HUES6 (cell line): ENCODE measurements around the gene DGKQ.
A peak's percentile ranks its signal among the peaks of the same experiment; 100 is the strongest.
"Not testable (repeated sequence)": the region's sequence is repeated elsewhere in the genome, so short reads cannot be mapped to it uniquely, and the experiment has no call there.

Experiments
- H3K27ac ChIP-seq: 2 replicates; pipeline ENCODE4 v1.7.0; 2013; ENCODE audit warnings: low read depth, mild to moderate bottlenecking, low read length, inconsistent platforms
- H3K27me3 ChIP-seq: 2 replicates; pipeline ENCODE4 v1.6.1; 2013; ENCODE audit warnings: low read length; ENCODE audit not compliant: control insufficient read depth, insufficient read depth
- H3K36me3 ChIP-seq: 2 replicates; pipeline ENCODE4 v1.6.1; 2013; ENCODE audit warnings: low read length; ENCODE audit not compliant: control insufficient read depth, insufficient read depth
- H3K4me1 ChIP-seq: 2 replicates; pipeline ENCODE4 v1.6.1; 2013; ENCODE audit warnings: low read length; ENCODE audit not compliant: control insufficient read depth, insufficient read depth
- H3K4me3 ChIP-seq: 2 replicates; pipeline ENCODE4 v1.5.1; 2013; ENCODE audit warnings: low read depth, low read length
- H3K9ac ChIP-seq: one replicate; pipeline ENCODE4 v1.6.1; 2013; ENCODE audit warnings: mild to moderate bottlenecking, low read length
- H3K9me3 ChIP-seq: 2 replicates; pipeline ENCODE4 v1.6.1; 2013; ENCODE audit warnings: low read depth, low read length; ENCODE audit not compliant: control insufficient read depth, insufficient read depth

Gene DGKQ

GRCh38 chr4:982291-982690 is 8.9 kb upstream of the DGKQ start:
- Histone ChIP-seq H3K36me3 (no peaks in the 10 kb centered on the region), H3K27me3 (peaks cover 29% of the 10 kb centered on the region), H3K9ac (no peak overlapping the region), H3K27ac (no peak overlapping the region), H3K4me1 (peaks cover 22% of the 10 kb centered on the region; the same call in 1 of the 2 replicates), H3K9me3 (no peaks in the 10 kb centered on the region), H3K4me3 (no peak overlapping the region)

DNA sequence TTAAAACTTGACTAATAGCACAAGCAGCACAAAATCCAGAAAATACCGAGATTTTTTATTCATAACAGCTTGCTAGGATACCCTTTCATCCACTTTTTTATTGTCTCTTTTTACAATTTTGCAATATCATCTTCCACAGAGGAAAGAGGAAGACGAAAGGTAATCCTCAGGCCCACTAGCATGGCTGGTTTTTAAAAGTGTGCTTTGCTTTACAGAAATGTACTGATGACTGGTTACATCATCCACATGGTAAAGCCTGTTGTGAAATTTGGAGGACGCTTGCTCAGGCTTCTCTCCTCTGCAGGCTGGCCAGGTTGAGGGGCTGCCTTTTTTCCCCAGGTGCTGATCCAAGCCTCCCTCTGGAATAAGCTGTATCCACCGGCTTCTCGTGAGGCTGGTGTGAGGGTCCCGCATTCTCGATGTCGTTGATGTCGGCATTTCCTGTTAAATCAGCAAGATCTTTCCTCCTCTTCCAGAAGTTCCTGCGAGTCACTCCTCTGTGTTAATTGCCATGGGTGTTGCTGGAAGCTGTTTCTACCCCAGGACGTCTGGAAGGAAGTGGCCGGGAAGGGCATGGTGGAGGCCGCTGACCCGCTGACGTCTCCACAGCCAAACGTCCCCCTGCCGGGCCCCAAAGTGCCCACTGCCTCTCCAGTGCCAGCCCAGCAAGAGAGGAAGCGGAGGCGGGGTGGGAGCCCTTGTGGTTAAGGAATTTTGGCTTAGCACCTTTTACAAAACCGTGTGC is 5.8 kb upstream of the DGKQ start:
- Histone ChIP-seq H3K27me3 (peaks cover 14% of the 10 kb centered on the region), H3K27ac (no peak overlapping the region), H3K9me3 (peaks cover 5% of the 10 kb centered on the region), H3K4me1 (peaks cover 11% of the 10 kb centered on the region; the same call in 1 of the 2 replicates), H3K4me3 (no peak overlapping the region), H3K9ac (no peak overlapping the region), H3K36me3 (no peaks in the 10 kb centered on the region)

DNA sequence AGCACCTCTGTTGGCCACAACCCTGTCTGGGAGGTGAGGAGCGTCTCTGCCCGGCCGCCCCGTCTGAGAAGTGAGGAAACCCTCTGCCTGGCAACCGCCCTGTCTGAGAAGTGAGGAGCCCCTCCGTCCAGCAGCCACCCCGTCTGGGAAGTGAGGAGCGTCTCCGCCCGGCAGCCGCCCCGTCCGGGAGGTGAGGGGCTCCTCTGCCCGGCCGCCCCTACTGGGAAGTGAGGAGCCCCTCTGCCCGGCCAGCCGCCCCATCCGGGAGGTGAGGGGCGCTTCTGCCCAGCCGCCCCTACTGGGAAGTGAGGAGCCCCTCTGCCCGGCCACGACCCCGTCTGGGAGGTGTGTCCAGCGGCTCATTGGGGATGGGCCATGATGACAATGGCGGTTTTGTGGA is 2.6 kb upstream of the DGKQ start:
- H3K27ac ChIP-seq: not testable (repeated sequence)

DNA sequence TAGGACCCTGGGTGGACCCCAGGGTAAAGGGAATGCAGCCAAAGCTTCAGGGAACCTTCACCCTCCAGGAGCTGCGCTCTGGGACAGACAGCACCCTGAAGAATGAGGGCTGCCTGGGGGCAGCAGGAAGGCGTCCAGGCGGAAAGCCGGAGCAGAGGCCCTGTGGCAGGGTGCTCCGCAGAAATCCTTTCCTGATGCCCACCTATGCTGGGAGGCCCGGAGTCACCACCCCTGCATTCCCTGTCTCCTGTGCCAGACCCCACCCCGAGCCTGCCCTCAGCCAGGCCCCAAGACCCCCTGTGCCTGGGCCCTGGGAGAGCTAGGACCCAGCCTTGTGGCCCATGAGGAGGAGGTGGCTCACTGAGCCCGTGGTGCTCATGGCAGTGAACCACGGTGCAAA is 1.3 kb upstream of the DGKQ start:
- Histone ChIP-seq H3K4me3 (no peak overlapping the region), H3K9me3 (peaks cover 5% of the 10 kb centered on the region), H3K27ac (no peak overlapping the region), H3K4me1 (peaks cover 26% of the 10 kb centered on the region; the same call in 1 of the 2 replicates), H3K36me3 (no peaks in the 10 kb centered on the region), H3K9ac (no peak overlapping the region), H3K27me3 (peaks cover 46% of the 10 kb centered on the region)

More for the DNA sequence above, 2.6 kb upstream of the DGKQ start:
- not testable (repeated sequence) for H3K4me3 ChIP-seq, H3K36me3 ChIP-seq, H3K9me3 ChIP-seq, H3K9ac ChIP-seq
- peaks cover 40% of the 10 kb centered on the region for H3K27me3 ChIP-seq
- peaks cover 19% of the 10 kb centered on the region; the same call in 1 of the 2 replicates for H3K4me1 ChIP-seq

DNA sequence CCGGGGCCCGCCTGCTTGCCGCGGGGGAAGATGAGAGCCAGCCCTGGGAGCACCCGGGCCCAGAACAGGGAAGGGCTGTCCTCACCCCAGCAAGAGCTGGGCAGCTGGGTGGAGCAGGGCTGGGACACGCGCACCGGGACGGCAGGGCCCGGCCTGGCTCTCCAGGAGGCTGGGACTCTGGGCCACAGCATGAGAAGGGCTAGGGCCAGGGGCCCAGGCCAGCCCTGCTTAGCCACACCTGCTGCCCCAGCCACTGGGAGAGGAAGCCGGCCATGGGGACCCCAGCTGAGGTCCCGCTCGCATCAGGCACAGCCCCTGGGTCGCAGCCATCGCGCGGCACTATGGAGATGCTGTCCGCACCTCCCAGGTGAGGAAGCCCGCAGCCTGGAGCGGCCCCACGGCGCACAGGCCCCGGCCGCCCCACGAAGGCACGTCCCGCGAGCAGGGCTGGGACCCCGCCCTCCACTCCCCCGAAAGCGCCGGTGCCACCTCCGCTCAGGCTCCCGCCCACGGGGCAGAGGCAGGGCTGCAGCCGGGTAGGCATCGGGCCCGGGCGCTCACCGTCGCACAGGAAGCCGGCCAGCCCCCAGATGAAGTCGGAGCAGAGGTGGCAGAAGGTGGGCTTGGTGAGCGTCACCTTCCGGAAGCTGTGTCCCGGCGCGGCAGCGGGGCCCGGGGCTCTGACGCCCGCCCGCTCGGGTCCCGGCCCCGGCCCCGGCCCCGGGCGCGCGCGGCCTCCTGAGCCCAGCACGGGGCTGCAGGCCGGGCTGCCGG is 531 bp downstream of the DGKQ start:
- H3K27me3 ChIP-seq: peaks cover 60% of the 10 kb centered on the region
- peak overlapping the region; percentile 87 for H3K4me3 ChIP-seq
- peaks cover 29% of the 10 kb centered on the region for H3K4me1 ChIP-seq
- no peaks in the 10 kb centered on the region for H3K36me3 ChIP-seq
- H3K27ac ChIP-seq: no peak overlapping the region
- peak overlapping the region; percentile 53 for H3K9ac ChIP-seq
- H3K9me3 ChIP-seq: peaks cover 5% of the 10 kb centered on the region

GRCh38 chr4:971666-972500 is 1.5 kb downstream of the DGKQ start:
- Histone ChIP-seq H3K27ac (no peak overlapping the region), H3K4me3 (peak overlapping the region; percentile 87), H3K27me3 (peaks cover 70% of the 10 kb centered on the region)

DNA sequence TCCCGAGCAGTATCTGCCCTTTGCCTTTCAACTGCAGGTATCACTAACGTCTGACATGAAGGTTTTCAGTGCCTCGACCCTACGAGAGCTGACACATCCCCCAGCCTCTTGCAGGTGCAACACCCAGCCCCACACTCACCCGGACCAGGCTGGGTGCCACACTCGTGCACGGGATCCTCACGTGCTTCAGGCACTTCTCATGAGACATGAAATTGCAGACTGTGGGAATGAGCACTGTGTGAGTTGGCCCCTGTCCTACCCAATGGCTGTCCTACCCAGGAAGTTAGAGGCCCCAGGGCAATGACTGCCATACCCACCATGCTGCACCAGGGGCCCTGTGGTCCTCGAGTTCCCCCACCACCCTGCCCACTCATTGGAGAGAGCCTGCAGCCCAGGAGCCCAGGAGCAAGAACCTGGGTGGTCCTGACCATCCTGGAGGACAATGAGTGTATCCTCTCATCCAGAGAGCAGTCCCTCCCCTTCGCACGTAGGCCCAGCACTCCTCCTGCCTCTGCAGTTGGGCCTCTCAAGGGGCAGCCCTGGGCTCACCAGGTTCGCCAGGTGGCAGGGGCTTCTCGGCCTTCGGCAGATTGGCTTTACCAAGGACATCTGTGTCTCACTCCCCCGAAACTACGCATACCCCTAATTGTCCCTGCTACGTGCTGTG is 2.4 kb downstream of the DGKQ start:
- no peak overlapping the region for H3K9ac ChIP-seq
- no peak overlapping the region for H3K4me3 ChIP-seq
- H3K27me3 ChIP-seq: peaks cover 78% of the 10 kb centered on the region

More at GRCh38 chr4:971666-972500, 1.5 kb downstream of the DGKQ start:
- peaks cover 29% of the 10 kb centered on the region for H3K4me1 ChIP-seq
- H3K9me3 ChIP-seq: peaks cover 5% of the 10 kb centered on the region
- H3K9ac ChIP-seq: no peak overlapping the region
- no peaks in the 10 kb centered on the region for H3K36me3 ChIP-seq

DNA sequence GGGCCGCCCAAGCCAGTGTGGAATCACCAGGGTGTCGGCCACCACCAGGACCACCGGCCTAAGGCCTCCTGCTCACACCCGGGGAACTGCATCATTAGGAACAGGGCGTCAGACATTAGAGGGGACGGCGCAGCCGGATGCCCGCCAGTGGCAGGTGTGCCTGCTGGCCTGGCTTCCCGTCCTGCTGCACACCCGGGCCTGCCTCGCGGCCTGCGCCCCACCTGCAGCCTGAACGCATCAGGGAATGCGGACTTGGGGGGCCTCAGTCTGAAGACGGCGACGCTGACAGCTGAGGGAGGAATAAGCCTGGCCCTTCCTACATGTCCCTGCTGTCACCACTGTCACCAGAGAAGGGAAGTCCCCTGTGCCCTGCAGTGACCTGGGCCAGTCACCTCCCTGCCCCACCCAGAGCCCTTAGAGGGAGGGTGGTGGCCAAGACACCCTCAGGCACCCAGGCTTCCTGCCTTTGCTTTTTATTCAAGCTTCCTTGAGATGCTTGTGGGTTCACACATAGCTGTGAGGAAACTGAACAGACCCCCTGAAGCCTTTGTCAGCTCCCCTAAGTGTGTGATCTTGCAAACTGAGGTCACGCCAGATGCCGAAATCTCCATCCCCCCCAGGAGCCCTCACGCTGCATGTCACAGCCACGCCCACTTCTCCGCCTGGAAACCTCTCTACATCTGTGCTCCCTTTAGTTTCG is 3.2 kb downstream of the DGKQ start:
- H3K9ac ChIP-seq: no peak overlapping the region

More for the DNA sequence above, 2.4 kb downstream of the DGKQ start:
- H3K9me3 ChIP-seq: peaks cover 5% of the 10 kb centered on the region
- peaks cover 29% of the 10 kb centered on the region for H3K4me1 ChIP-seq
- no peak overlapping the region for H3K27ac ChIP-seq
- H3K36me3 ChIP-seq: 0 out of 2 replicates have a peak, but pooled peaks cover 3% of the 10 kb centered on the region

GRCh38 chr4:968621-969394 is 4.6 kb downstream of the DGKQ start:
- Histone ChIP-seq H3K9ac (no peak overlapping the region), H3K36me3 (peaks cover 6% of the 10 kb centered on the region; the same call in 1 of the 2 replicates), H3K4me3 (peak overlapping the region; percentile 32; the same call in 1 of the 2 replicates), H3K4me1 (peaks cover 29% of the 10 kb centered on the region), H3K9me3 (no peaks in the 10 kb centered on the region), H3K27ac (no peak overlapping the region), H3K27me3 (peaks cover 69% of the 10 kb centered on the region)

More for the DNA sequence above, 3.2 kb downstream of the DGKQ start:
- Histone ChIP-seq H3K4me3 (no peak overlapping the region), H3K36me3 (peaks cover 6% of the 10 kb centered on the region; the same call in 1 of the 2 replicates), H3K9me3 (peaks cover 4% of the 10 kb centered on the region), H3K27ac (no peak overlapping the region), H3K27me3 (peaks cover 82% of the 10 kb centered on the region), H3K4me1 (peaks cover 29% of the 10 kb centered on the region)
